Measurements from ENCODE around the gene CAMTA1. TPM values are rescaled to one million over a fixed set of nuclear protein-coding genes. Genes with fewer than 3 reads are reported as not detected.

The CAMTA1 gene
- total and polyA plus RNA-seq, 9 of the 15 experiments (the other 6 are each of a cell fraction or from before 2014, with no cell fraction given) = 43.9 to 161 (median 65.9) TPM

- no peaks in the 10 kb centered on the region for H3K36me3 ChIP-seq (ENCODE audit: control insufficient read depth, insufficient read depth, low read length)
- DNase-seq (ENCODE audit: extremely low read depth in 1 of 4, low spot score in 3 of 4) (no peak), ATAC-seq (no peak), FAIRE-seq (no peak)
- H4K20me1 ChIP-seq (replicated peaks; ENCODE audit: control insufficient read depth, insufficient read depth, low read length) = no peaks in the 10 kb centered on the region
- H3K79me2 ChIP-seq (ENCODE audit: control insufficient read depth, insufficient read depth, low read length) = no peaks in the 10 kb centered on the region
- H3K4me1 ChIP-seq (replicated peaks in 1 of 2; ENCODE audit: control insufficient read depth in 2 of 2, insufficient read depth in 2 of 2, low read length in 2 of 2) = no peaks in the 10 kb centered on the region
- H3K27me3 ChIP-seq (ENCODE audit: control insufficient read depth in 2 of 2, insufficient read depth in 2 of 2, low read length in 2 of 2) = peaks cover 5 to 29% of the 10 kb centered on the region in 2 experiments; a peak in 4 of 5 replicates
- H2AFZ ChIP-seq (ENCODE audit: low read depth, low read length) = no peak overlapping the region
- no peak overlapping the region for H3K4me3 ChIP-seq
- H3K9me1 ChIP-seq (ENCODE audit: control insufficient read depth, insufficient read depth, low read length) = no peaks in the 10 kb centered on the region
- 0 out of 2 replicates have a peak, but pooled peaks have one; percentile 5 for TF ChIP-seq C11orf30 (IDR thresholded peaks at IDR 0.05; ENCODE audit: low read depth)
- TF ChIP-seq ZNF316 (IDR thresholded peaks at IDR 0.05) = peak; percentile 18; the same call in 1 of the 2 replicates
- TF ChIP-seq RFX5 (IDR thresholded peaks at IDR 0.05; ENCODE audit: low read depth, low read length) = no peak
- TF ChIP-seq JUN (IDR thresholded peaks at IDR 0.05; ENCODE audit: borderline replicate concordance, low read depth, low read length) = no peak
- no peak for TF ChIP-seq JUN (CRISPR knock-in tag; IDR thresholded peaks at IDR 0.05; ENCODE audit: borderline replicate concordance)
- TF ChIP-seq HDAC6 (IDR thresholded peaks at IDR 0.05; ENCODE audit: low read depth, low read length) = no peak
- no peak for TF ChIP-seq ZNF408 (CRISPR knock-in tag; IDR thresholded peaks at IDR 0.05; ENCODE audit: low read depth)
- TF ChIP-seq LCOR (CRISPR knock-in tag; IDR thresholded peaks at IDR 0.05) = no peak
- in situ Hi-C loops (cut with MboI) = no loop called here
- intact Hi-C loops (cut with micrococcal nuclease) = no loop called here
- H3K27ac ChIP-seq (ENCODE audit: extremely low read depth, low read depth, low read length) = no peak overlapping the region
- BruUV-seq (replicated peaks) = no TSS peak
- H3K9ac ChIP-seq (ENCODE audit: insufficient read depth in 1 of 2, low read depth in 2 of 2, low read length in 2 of 2) = no peak overlapping the region
- ChIA-PET POLR2A (no interaction called here), CTCF (ENCODE audit: low intra/inter-chr PET ratio) (no interaction called here)
- 1% methylated on average over 7 of the region's 7 CpGs for WGBS (ENCODE audit: insufficient coverage, low coverage, missing lambda C conversion rate)
- H3K9me3 ChIP-seq (replicated peaks; ENCODE audit: control insufficient read depth, insufficient read depth, low read depth, low read length) = no peaks in the 10 kb centered on the region
- no peak overlapping the region for H3K4me2 ChIP-seq (ENCODE audit: insufficient read depth, low read length)
Measured at GRCh38 chr1:7338439-7338838, 553.2 kb downstream of the CAMTA1 start.

- no peaks in the 10 kb centered on the region for H3K36me3 ChIP-seq (ENCODE audit: control insufficient read depth, insufficient read depth, low read length)
- no peaks in the 10 kb centered on the region for H3K9me1 ChIP-seq (ENCODE audit: control insufficient read depth, insufficient read depth, low read length)
- ChIA-PET CTCF (ENCODE audit: low intra/inter-chr PET ratio) (no interaction called here), POLR2A (no interaction called here)
- no TSS peak for BruUV-seq (replicated peaks)
- H3K4me1 ChIP-seq (replicated peaks in 1 of 2; ENCODE audit: control insufficient read depth in 2 of 2, insufficient read depth in 2 of 2, low read length in 2 of 2) = no peaks in the 10 kb centered on the region
- no peaks in the 10 kb centered on the region for H4K20me1 ChIP-seq (replicated peaks; ENCODE audit: control insufficient read depth, insufficient read depth, low read length)
- no peak for ATAC-seq
- H3K79me2 ChIP-seq (ENCODE audit: control insufficient read depth, insufficient read depth, low read length) = no peaks in the 10 kb centered on the region
- H3K27ac ChIP-seq (ENCODE audit: extremely low read depth, low read depth, low read length) = no peak overlapping the region
- no peak for DNase-seq (ENCODE audit: extremely low read depth in 1 of 4, low spot score in 3 of 4)
- H3K9me3 ChIP-seq (replicated peaks; ENCODE audit: control insufficient read depth, insufficient read depth, low read depth, low read length) = no peaks in the 10 kb centered on the region
- no peak for TF ChIP-seq CEBPG (CRISPR knock-in tag; IDR thresholded peaks at IDR 0.05)
- 0 out of 4 replicates have a peak, but pooled peaks of 1 of the 2 experiments have one; percentile 13 for TF ChIP-seq CEBPG (tag; conservative IDR thresholded peaks at IDR 0.05 in 1 of 2, IDR thresholded peaks at IDR 0.05 in 1 of 2)
- TF ChIP-seq HMGN3 (IDR thresholded peaks at IDR 0.05; ENCODE audit: borderline replicate concordance, extremely low read depth, insufficient read length, low read depth, low read length) = no peak
- TF ChIP-seq CEBPB (tag; IDR thresholded peaks at IDR 0.05) = peak; percentile 75
- no peak for TF ChIP-seq MNT (conservative IDR thresholded peaks at IDR 0.05)
- TF ChIP-seq BMI1 (IDR thresholded peaks at IDR 0.05; ENCODE audit: low read length) = no peak
- TF ChIP-seq ZC3H8 (IDR thresholded peaks at IDR 0.05) = no peak
- TF ChIP-seq SUPT5H (IDR thresholded peaks at IDR 0.05) = no peak
- H3K4me2 ChIP-seq (ENCODE audit: insufficient read depth, low read length) = no peak overlapping the region
- peaks cover 5 to 24% of the 10 kb centered on the region in 2 experiments; a peak in 3 of 5 replicates for H3K27me3 ChIP-seq (ENCODE audit: control insufficient read depth in 2 of 2, insufficient read depth in 2 of 2, low read length in 2 of 2)
- intact Hi-C loops (cut with micrococcal nuclease) (no loop called here), in situ Hi-C loops (cut with MboI) (no loop called here)
- FAIRE-seq = no peak
- no peak overlapping the region for H3K4me3 ChIP-seq
- no peak overlapping the region for H3K9ac ChIP-seq (ENCODE audit: insufficient read depth in 1 of 2, low read depth in 2 of 2, low read length in 2 of 2)
- H2AFZ ChIP-seq (ENCODE audit: low read depth, low read length) = no peak overlapping the region
- WGBS (ENCODE audit: insufficient coverage, low coverage, missing lambda C conversion rate) = 0% methylated on average over 5 of the region's 5 CpGs
Measured at GRCh38 chr1:7339014-7339413, 553.8 kb downstream of the CAMTA1 start.
